ENCODE results near the gene PSMA4.
"Not testable (repeated sequence)": the region's sequence is repeated elsewhere in the genome, so short reads cannot be mapped to it uniquely, and the experiment has no call there.

Gene PSMA4

DNA sequence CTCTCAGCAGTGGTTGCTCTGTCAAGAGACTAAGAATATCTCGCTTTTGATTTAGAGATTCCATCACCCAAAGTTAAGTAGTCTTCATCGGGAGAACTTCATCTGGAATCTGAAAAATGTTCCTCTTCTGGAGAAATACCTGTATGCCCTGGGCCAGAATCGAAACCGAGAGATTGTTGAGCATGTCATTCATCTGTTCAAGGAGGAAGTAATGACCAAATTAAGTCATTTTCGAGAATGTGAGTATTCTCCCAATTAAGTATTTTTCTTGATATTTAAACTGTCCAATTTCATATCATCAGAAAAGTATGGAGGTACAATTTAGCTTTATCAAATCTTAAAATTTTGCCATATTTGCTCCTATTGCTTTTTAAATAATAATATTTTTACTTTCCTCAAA, 12.9 kb upstream of the PSMA4 start:
- H3K36me3 ChIP-seq (ENCODE audit: control insufficient read depth in 1 of 2, insufficient read depth in 2 of 2, low read length in 2 of 2): peaks cover 0 to 4% of the 10 kb centered on the region in 2 donors
- no peaks in the 10 kb centered on the region for H3K4me1 ChIP-seq (ENCODE audit: control insufficient read depth in 1 of 2, insufficient read depth in 2 of 2, low read length in 2 of 2)
- no peak overlapping the region for H3K27ac ChIP-seq (ENCODE audit: low read depth, low read length)
- H3K9me3 ChIP-seq (ENCODE audit: control insufficient read depth in 1 of 2, low read length in 2 of 2): no peaks in the 10 kb centered on the region
- no peak overlapping the region for H3K9ac ChIP-seq (ENCODE audit: low read depth in 1 of 2, low read length in 2 of 2)
- no peaks in the 10 kb centered on the region for H3K27me3 ChIP-seq (ENCODE audit: control insufficient read depth in 1 of 2, insufficient read depth in 2 of 2, low read length in 2 of 2)
- no peak overlapping the region for H3K4me3 ChIP-seq (ENCODE audit: low read depth in 1 of 2, low read length in 2 of 2)

DNA sequence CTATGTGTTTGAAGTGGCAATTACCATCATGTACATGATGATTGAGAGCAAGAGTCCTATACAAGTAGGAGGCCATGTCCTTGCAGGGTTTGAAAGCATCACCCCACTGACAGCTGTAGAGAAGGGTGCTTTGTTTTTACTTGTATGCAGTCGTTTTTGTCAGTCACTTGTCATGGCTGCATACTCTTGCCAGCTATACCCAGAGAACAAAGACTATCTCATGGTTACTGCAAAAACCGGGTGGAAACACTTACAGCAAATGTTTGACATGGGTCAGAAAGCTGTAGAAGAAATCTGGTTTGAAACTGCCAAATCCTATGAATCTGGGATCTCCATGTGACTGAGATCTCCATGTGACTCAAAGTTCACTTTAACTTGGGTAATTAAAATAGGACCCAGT, 6.9 kb upstream of the PSMA4 start:
- Histone ChIP-seq H3K27ac (ENCODE audit: low read depth, low read length) (no peak overlapping the region), H3K4me3 (ENCODE audit: low read depth in 1 of 2, low read length in 2 of 2) (no peak overlapping the region), H3K9me3 (ENCODE audit: control insufficient read depth in 1 of 2, low read length in 2 of 2) (no peaks in the 10 kb centered on the region), H3K4me1 (ENCODE audit: control insufficient read depth in 1 of 2, insufficient read depth in 2 of 2, low read length in 2 of 2) (no peaks in the 10 kb centered on the region), H3K27me3 (ENCODE audit: control insufficient read depth in 1 of 2, insufficient read depth in 2 of 2, low read length in 2 of 2) (no peaks in the 10 kb centered on the region), H3K9ac (ENCODE audit: low read depth in 1 of 2, low read length in 2 of 2) (no peak overlapping the region), H3K36me3 (ENCODE audit: control insufficient read depth in 1 of 2, insufficient read depth in 2 of 2, low read length in 2 of 2) (peaks cover 0 to 4% of the 10 kb centered on the region in 2 donors)

DNA sequence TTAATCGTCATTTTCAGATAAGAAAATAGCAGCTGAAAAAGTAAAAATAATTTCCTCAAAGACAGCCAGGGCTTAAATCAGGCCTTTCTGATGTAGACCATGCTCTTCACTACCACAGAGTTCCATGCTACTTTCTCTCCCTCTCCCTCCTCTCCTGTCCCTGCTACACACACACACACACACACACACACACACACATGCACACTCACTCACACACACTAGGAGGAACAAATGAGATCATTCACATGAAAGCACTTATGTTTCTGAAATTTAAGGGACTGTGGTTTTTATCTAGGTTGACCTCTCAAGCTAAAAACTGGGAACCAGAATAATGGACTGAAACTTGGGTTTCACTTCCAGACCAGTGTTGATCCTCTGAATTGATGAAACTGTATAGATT, 4.1 kb upstream of the PSMA4 start:
- Histone ChIP-seq H3K4me1 (ENCODE audit: control insufficient read depth in 1 of 2, insufficient read depth in 2 of 2, low read length in 2 of 2) (no peaks in the 10 kb centered on the region), H3K27me3 (ENCODE audit: control insufficient read depth in 1 of 2, insufficient read depth in 2 of 2, low read length in 2 of 2) (no peaks in the 10 kb centered on the region), H3K36me3 (ENCODE audit: control insufficient read depth in 1 of 2, insufficient read depth in 2 of 2, low read length in 2 of 2) (peaks cover 0 to 4% of the 10 kb centered on the region in 2 donors), H3K27ac (ENCODE audit: low read depth, low read length) (no peak overlapping the region), H3K9me3 (ENCODE audit: control insufficient read depth in 1 of 2, low read length in 2 of 2) (no peaks in the 10 kb centered on the region), H3K4me3 (ENCODE audit: low read depth in 1 of 2, low read length in 2 of 2) (no peak overlapping the region), H3K9ac (ENCODE audit: low read depth in 1 of 2, low read length in 2 of 2) (no peak overlapping the region)

DNA sequence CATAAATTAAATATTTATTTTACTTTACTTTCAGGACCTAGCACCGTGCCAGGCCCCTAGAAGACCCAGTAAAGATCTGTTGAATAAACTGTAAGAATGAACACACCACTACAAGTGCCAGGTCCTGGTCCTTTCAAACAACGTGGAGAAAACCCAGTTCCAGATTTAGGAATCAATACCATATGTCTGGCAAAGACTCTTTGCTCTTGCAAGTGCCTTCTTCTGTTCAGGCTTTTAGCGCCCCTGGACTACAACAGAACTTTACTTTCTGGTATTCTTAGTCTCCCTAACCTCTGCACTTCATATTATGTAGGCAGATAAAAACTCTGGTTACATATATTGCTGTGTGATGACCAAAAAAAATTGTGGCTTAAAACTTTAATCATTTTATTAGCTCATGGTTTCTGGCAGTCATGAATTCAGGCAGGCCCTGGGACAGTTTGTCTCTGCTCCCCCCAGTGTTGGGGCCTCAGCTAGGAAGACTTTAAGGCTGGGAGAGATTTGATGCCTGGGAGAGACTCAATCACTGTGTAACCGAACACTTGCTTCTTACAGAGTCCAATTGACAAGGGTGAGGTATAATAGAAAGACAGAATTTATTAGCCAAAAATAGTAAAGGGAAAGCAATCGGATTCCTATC, 2.9 kb upstream of the PSMA4 start:
- peaks cover 6 to 7% of the 10 kb centered on the region in 2 donors for H3K4me1 ChIP-seq (ENCODE audit: control insufficient read depth in 1 of 2, insufficient read depth in 2 of 2, low read length in 2 of 2)
- H3K36me3 ChIP-seq (ENCODE audit: control insufficient read depth in 1 of 2, insufficient read depth in 2 of 2, low read length in 2 of 2): no peaks in the 10 kb centered on the region
- no peaks in the 10 kb centered on the region for H3K9me3 ChIP-seq (ENCODE audit: control insufficient read depth in 1 of 2, low read length in 2 of 2)
- no peak overlapping the region for H3K9ac ChIP-seq (ENCODE audit: low read depth in 1 of 2, low read length in 2 of 2)
- H3K4me3 ChIP-seq (ENCODE audit: low read depth in 1 of 2, low read length in 2 of 2): no peak overlapping the region
- no peaks in the 10 kb centered on the region for H3K27me3 ChIP-seq (ENCODE audit: control insufficient read depth in 1 of 2, insufficient read depth in 2 of 2, low read length in 2 of 2)
- no peak overlapping the region for H3K27ac ChIP-seq (ENCODE audit: low read depth, low read length)

DNA sequence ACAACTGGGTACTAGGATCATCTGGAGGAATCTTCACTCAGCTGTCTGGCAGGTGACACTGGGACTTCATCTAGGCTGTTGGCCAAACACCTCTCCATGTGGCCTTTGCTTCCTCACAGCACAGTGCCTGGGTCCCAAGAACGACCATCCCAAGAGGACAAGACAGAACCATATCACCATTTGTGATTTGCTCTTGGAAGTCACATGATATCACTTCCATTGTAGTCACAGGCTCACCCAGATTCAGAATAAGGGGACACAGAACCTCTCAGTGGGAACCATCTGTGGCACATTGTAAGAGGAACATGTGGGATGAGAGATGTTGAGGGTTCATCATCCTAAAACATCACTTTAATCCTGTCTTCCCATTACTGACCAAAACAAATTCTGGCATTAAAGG, 1.9 kb upstream of the PSMA4 start:
- Histone ChIP-seq H3K27ac (ENCODE audit: low read depth, low read length) (no peak overlapping the region), H3K4me1 (ENCODE audit: control insufficient read depth in 1 of 2, insufficient read depth in 2 of 2, low read length in 2 of 2) (peaks cover 7 to 10% of the 10 kb centered on the region in 2 donors), H3K9ac (ENCODE audit: low read depth in 1 of 2, low read length in 2 of 2) (no peak overlapping the region), H3K4me3 (ENCODE audit: low read depth in 1 of 2, low read length in 2 of 2) (no peak overlapping the region), H3K9me3 (ENCODE audit: control insufficient read depth in 1 of 2, low read length in 2 of 2) (no peaks in the 10 kb centered on the region), H3K27me3 (ENCODE audit: control insufficient read depth in 1 of 2, insufficient read depth in 2 of 2, low read length in 2 of 2) (no peaks in the 10 kb centered on the region), H3K36me3 (ENCODE audit: control insufficient read depth in 1 of 2, insufficient read depth in 2 of 2, low read length in 2 of 2) (no peaks in the 10 kb centered on the region)

DNA sequence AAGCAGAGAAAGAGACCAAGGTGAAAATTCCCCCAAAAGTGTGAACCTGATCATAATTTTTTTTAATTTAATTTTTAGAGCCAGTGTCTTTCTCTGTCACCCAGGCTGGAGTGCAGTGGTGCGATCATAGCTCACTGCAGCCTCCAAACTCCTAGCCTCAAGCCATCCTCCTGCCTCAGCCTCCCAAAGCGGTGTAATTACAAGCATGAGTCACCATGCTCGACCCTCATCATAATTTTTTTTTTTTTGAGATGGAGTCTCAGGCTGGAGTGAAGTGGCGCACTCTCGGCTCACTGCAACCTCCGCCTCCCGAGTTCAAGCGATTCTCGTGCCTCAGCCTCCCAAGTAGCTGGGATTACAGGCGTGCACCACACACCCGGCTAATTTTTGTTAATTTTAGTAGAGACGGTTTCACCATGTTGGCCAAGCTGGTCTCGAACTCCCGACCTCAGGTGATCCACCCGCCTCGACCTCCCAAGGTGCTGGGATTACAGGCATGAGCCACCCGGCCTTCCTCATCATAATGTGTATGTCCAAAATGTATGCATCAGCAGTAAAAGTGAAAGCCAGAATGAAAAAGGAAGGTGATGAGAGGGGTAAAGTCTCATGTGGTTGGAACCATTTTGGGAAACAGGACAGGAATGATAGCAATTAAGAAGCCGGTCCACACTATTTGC, 642 bp upstream of the PSMA4 start:
- Histone ChIP-seq H3K4me3 (ENCODE audit: low read depth in 1 of 2, low read length in 2 of 2) (peak overlapping the region; percentile 95 to 97), H3K27ac (ENCODE audit: low read depth, low read length) (peak overlapping the region; percentile 94), H3K9ac (ENCODE audit: low read depth in 1 of 2, low read length in 2 of 2) (peak overlapping the region; percentile 90 to 98)
- not testable (repeated sequence) for H3K36me3 ChIP-seq (ENCODE audit: control insufficient read depth in 1 of 2, insufficient read depth in 2 of 2, low read length in 2 of 2); H3K27me3 ChIP-seq (ENCODE audit: control insufficient read depth in 1 of 2, insufficient read depth in 2 of 2, low read length in 2 of 2); H3K9me3 ChIP-seq (ENCODE audit: control insufficient read depth in 1 of 2, low read length in 2 of 2); H3K4me1 ChIP-seq (ENCODE audit: control insufficient read depth in 1 of 2, insufficient read depth in 2 of 2, low read length in 2 of 2)

DNA sequence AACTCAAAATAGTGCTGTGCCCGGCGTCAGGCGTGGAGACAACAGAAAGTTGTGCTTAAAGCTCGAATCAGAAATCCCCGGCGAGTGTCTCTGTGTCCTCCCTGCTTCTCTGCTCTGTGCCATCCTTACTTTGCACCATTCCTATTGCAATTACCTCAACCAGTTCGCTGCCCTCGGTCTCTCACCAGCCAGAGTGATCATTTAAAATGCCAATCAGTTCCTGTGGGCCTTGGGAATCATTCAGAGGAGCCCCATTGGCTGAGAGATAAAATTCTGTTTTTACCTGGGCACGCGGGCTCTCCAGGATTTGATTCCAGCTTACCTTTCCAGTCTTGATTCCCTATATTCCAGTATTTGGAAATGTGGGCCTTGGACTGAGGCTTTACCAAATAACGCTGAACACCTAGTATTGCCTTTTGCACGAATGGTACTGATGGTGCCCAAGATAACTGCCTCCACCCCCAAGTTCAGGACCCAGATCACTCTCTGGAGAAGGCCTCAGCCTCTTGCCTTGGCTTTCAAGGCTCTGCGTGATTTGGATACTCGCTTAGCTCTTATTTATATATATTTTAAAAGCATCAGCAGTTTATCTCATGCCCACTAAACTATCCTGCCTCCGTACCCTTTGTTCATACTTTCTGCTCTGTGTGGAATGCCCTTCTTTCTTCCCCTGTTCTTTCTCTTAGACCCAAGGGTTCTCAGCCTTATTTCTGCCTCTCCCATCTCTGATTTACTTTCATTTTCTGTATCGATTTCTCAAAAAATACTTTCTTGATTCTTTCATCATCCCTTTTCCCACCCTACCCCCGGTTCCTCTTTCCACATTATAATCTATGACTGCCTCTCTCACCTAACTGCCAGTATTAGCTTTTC, 863 bp downstream of the PSMA4 start:
- Histone ChIP-seq H3K9ac (ENCODE audit: low read depth in 1 of 2, low read length in 2 of 2) (peak overlapping the region; percentile 90 to 98), H3K9me3 (ENCODE audit: control insufficient read depth in 1 of 2, low read length in 2 of 2) (no peaks in the 10 kb centered on the region), H3K4me1 (ENCODE audit: control insufficient read depth in 1 of 2, insufficient read depth in 2 of 2, low read length in 2 of 2) (peaks cover 7 to 10% of the 10 kb centered on the region in 2 donors), H3K4me3 (ENCODE audit: low read depth in 1 of 2, low read length in 2 of 2) (peak overlapping the region; percentile 95 to 97), H3K27me3 (ENCODE audit: control insufficient read depth in 1 of 2, insufficient read depth in 2 of 2, low read length in 2 of 2) (no peaks in the 10 kb centered on the region), H3K36me3 (ENCODE audit: control insufficient read depth in 1 of 2, insufficient read depth in 2 of 2, low read length in 2 of 2) (peaks cover 12 to 17% of the 10 kb centered on the region in 2 donors), H3K27ac (ENCODE audit: low read depth, low read length) (peak overlapping the region; percentile 94)

DNA sequence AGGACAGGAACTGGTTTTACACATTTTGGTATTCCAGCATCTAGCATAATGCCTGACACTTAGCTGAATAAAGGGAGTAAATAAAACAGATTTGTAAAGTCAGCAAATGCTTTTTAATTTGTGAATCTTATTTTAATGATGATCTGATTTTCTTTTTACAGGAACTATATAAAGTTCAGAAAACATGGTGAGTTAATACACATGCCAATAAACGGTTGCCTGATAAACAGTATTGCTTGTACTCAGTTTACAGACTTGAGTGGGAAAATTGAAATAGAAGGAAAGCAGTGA, 1.4 kb downstream of the PSMA4 start:
- peaks cover 12 to 22% of the 10 kb centered on the region in 2 donors for H3K36me3 ChIP-seq (ENCODE audit: control insufficient read depth in 1 of 2, insufficient read depth in 2 of 2, low read length in 2 of 2)

DNA sequence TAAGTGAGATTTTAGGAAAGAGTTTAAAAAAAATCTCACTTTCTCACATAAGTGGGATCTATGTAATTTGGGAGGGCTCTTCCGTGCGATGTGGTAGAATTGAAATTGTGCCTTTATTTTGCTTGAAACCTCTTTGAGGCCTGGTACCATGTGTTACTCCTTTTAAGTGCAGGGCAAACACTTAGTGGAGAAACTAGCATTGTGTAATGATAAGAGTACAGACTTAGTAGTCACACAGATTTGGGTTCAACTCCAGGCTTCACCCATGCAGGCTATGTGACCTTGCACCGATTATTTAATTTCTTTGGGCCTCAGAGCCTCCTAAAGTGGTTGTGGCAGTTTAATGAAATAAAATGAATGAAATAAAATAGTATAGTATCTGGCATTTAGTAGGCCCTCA, 2.4 kb downstream of the PSMA4 start:
- H3K36me3 ChIP-seq (ENCODE audit: control insufficient read depth in 1 of 2, insufficient read depth in 2 of 2, low read length in 2 of 2): peaks cover 18 to 32% of the 10 kb centered on the region in 2 donors
- H3K4me1 ChIP-seq (ENCODE audit: control insufficient read depth in 1 of 2, insufficient read depth in 2 of 2, low read length in 2 of 2): peaks cover 7 to 10% of the 10 kb centered on the region in 2 donors
- H3K9me3 ChIP-seq (ENCODE audit: control insufficient read depth in 1 of 2, low read length in 2 of 2): no peaks in the 10 kb centered on the region
- H3K4me3 ChIP-seq (ENCODE audit: low read depth in 1 of 2, low read length in 2 of 2): no peak overlapping the region
- no peak overlapping the region for H3K9ac ChIP-seq (ENCODE audit: low read depth in 1 of 2, low read length in 2 of 2)
- H3K27me3 ChIP-seq (ENCODE audit: control insufficient read depth in 1 of 2, insufficient read depth in 2 of 2, low read length in 2 of 2): no peaks in the 10 kb centered on the region
- H3K27ac ChIP-seq (ENCODE audit: low read depth, low read length): no peak overlapping the region

More for the DNA sequence above, 1.4 kb downstream of the PSMA4 start:
- H3K9me3 ChIP-seq (ENCODE audit: control insufficient read depth in 1 of 2, low read length in 2 of 2): no peaks in the 10 kb centered on the region
- peak overlapping the region; percentile 14 to 90 for H3K9ac ChIP-seq (ENCODE audit: low read depth in 1 of 2, low read length in 2 of 2)
- H3K4me1 ChIP-seq (ENCODE audit: control insufficient read depth in 1 of 2, insufficient read depth in 2 of 2, low read length in 2 of 2): peaks cover 7 to 10% of the 10 kb centered on the region in 2 donors
- H3K27me3 ChIP-seq (ENCODE audit: control insufficient read depth in 1 of 2, insufficient read depth in 2 of 2, low read length in 2 of 2): no peaks in the 10 kb centered on the region
- peak overlapping the region; percentile 95 to 97 for H3K4me3 ChIP-seq (ENCODE audit: low read depth in 1 of 2, low read length in 2 of 2)
- H3K27ac ChIP-seq (ENCODE audit: low read depth, low read length): no peak overlapping the region

DNA sequence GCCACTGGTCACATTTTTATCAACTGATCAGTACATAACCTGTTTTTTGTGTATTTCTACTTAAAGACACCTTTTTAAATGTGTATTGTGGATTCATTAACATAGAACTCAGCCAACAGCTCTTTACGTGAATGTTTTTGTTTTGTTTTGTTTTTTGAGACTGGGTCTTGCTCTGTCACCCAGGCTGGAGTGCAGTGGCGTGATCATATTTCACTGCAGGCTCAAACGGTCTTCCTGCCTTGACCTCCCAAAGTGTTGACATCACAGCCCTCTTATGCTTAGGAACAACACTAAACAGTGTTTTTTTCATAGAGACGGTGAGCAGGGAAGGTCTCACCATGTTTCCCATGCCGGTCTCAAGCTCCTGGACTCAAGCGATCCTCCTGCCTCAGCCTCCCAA, 9.9 kb downstream of the PSMA4 start:
- H3K9me3 ChIP-seq (ENCODE audit: control insufficient read depth in 1 of 2, low read length in 2 of 2): no peaks in the 10 kb centered on the region
- H3K27me3 ChIP-seq (ENCODE audit: control insufficient read depth in 1 of 2, insufficient read depth in 2 of 2, low read length in 2 of 2): no peaks in the 10 kb centered on the region
- H3K4me1 ChIP-seq (ENCODE audit: control insufficient read depth in 1 of 2, insufficient read depth in 2 of 2, low read length in 2 of 2): no peaks in the 10 kb centered on the region
- no peak overlapping the region for H3K27ac ChIP-seq (ENCODE audit: low read depth, low read length)
- no peak overlapping the region for H3K9ac ChIP-seq (ENCODE audit: low read depth in 1 of 2, low read length in 2 of 2)
- no peak overlapping the region for H3K4me3 ChIP-seq (ENCODE audit: low read depth in 1 of 2, low read length in 2 of 2)
- peaks cover 29 to 58% of the 10 kb centered on the region in 2 donors for H3K36me3 ChIP-seq (ENCODE audit: control insufficient read depth in 1 of 2, insufficient read depth in 2 of 2, low read length in 2 of 2)
